HG03354 (cell line): Measurements from ENCODE around the gene CELSR1.

Source experiments
- ATAC-seq: cut with Tn5 transposase; IDR thresholded peaks from one replicate; pipeline ENCODE4 v1.9.1; 2021; ENCODE audit warnings: mild to moderate bottlenecking; ENCODE audit not compliant: unreplicated experiment, poor library complexity, severe bottlenecking

The CELSR1 gene

GRCh38 chr22:46452195-46453005, 85.0 kb downstream of the CELSR1 start:
- ATAC-seq: no peak

- no peak for ATAC-seq
These were observed 85.7 kb downstream of the CELSR1 start for GRCh38 chr22:46451741-46452140.

DNA sequence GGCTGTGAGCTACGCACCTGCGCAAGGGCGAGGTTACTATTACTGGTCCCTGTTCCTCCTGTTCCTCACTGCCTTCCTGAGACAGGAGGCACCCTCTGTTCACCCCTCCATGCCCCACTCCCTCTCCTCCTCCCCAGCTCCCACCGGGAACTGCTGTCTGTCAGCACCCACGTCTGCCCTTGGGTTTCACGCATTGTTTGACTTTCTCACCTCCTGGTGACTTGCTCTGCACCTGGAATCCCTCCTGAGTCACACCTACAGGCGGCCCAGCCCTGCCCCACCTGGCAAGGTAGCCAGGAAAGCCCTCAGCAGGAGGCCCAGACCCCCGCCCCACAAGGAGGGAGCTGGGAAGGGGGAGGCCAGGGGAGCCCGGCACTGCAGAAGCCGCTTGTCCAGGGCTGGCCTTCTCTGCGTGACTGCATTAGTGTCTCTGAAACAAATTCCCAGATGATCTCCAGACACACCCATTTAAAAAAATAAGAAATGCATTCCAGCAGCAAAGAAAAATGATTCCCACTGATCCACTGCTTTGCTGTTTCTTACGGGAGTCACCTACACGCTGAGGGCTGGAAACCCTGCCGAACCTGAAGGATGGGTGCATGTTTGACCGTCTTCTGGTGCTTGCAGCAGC, 86.4 kb downstream of the CELSR1 start:
- ATAC-seq: no peak

- no peak for ATAC-seq
These were observed 87.3 kb downstream of the CELSR1 start for GRCh38 chr22:46449974-46450745.

GRCh38 chr22:46449116-46449691, 88.2 kb downstream of the CELSR1 start:
- no peak for ATAC-seq

DNA sequence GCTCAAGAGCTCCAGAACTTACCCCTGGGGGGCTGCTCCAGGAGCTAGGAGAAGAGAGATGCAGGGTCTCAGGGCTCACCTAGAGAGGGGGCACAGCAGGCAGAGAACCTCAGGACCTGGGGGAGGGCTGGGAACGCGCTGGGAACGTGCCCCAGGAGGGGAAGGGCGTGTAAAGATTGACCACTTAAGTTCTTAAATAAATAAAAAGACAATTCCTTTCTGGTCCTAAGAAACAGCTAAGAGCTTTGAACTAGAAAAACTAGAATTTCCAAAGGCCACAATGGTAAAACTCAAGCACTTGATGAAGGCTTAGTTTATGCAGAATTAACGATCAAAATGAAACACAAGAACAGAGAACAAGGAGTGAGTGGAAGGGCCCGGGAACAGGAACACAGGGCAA, 89.1 kb downstream of the CELSR1 start:
- ATAC-seq: no peak

- ATAC-seq: no peak
These were observed 89.5 kb downstream of the CELSR1 start for GRCh38 chr22:46447906-46448305.

DNA sequence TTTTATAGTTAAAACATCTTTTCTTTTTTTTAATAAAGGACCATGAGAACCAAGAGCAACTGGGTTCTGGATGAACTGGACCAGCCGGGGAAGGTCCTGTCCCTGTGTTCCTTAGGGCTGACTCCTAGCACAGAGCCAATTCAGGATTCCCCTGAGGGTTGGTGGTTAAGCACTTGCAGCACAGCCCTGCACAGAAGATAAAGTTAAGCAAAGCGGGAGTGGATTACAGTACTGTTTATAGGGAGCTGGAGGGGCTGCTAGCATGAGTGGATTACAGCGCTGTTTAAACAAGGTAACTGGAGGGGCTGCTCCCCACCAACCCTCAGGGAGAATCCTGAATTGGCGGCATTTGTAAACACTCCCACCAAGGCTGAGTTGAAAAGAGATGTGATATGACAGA, 90.6 kb downstream of the CELSR1 start:
- ATAC-seq: no peak

GRCh38 chr22:46445771-46446420, 91.5 kb downstream of the CELSR1 start:
- no peak for ATAC-seq

DNA sequence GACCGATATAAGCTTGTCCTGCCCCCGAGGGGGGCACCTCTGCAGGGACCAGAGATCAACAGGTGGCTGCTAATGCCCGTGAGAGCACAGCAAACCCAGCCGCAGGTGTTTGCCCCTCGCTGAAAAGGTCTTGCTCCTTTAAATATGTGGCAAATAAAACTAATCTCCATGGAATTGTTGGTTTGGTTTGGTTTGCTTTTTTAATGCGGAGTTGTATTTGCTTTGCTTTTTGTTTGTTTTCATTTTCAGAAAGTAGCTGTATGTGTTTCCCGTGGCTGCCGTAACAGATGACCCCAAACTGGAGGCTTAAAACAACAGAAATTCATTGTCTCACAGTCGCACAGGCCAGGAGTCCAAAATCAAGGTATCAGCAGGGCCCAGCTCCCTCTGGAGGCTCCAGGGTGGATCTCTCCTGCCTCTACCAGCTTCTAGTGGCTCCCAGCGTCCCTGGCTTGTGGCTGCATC, 93.0 kb downstream of the CELSR1 start:
- ATAC-seq: no peak

- no peak for ATAC-seq
These were observed 93.5 kb downstream of the CELSR1 start for GRCh38 chr22:46443850-46444389.

- ATAC-seq: no peak
These were observed 95.1 kb downstream of the CELSR1 start for GRCh38 chr22:46442217-46442853.

- no peak for ATAC-seq
These were observed 97.6 kb downstream of the CELSR1 start for GRCh38 chr22:46439576-46440465.

GRCh38 chr22:46439111-46439510, 98.3 kb downstream of the CELSR1 start:
- ATAC-seq: no peak

DNA sequence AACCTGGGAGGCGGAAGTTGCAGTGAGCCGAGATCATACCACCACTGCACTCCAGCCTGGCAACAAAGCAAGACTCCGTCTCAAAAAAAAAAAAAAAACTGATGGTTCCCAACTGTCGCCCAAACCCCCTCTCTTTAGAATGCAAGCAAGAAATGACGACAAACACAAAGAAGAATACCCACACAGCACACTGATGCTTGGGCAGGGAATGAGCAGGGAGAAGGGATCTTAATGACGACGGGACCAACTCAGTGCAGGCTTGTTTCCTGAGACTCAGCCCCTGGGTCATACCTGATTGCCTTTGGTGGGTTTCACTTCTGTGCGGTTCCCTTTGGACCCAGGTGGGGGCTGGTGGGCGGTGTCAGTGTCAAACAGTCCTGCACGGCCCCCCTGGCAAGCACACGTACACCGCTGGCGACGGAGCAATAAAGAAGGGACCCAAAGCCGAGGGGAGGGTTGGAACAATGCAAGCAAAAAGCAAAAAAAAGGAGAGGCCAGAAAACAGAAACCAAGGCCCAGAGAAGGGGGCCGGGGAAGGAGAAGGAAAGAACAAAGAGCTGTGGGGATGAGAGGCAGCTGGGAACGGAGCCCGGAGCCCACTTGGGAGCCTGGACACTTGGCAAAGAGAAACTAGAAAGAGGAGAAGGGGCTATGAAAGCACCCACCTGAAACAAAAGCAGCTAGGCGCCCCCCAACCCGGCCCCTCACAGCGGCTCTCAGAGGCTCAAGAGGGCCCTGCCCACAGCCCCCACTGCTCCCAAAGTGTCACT, 99.6 kb downstream of the CELSR1 start:
- no peak for ATAC-seq

DNA sequence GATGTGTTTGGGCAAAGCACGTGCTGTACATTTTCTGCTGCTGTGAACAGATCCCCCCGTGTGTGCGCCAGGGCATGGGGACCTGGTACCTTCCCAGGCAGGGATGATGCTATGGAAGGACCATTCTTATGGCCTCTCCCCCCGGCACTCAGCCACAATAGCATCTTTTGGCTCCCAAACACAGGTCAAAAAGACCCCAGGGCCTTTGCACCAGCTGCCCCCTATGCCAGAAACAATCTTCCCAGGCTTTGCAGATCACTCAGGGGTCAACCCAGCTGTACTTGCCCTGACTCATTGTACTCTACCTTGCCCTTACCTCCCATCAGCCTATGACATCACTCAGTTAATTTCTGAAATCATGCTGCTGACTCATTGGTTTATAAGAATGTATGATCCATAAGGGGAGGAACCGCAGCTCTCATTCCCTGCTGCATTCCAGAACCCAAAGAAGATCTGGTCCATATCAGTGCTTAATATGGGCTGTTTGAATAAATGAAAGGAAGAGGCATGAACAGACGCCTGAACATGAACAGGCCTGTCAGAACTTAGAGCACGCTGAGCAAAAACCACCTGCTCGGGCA, 100.7 kb downstream of the CELSR1 start:
- no peak for ATAC-seq

DNA sequence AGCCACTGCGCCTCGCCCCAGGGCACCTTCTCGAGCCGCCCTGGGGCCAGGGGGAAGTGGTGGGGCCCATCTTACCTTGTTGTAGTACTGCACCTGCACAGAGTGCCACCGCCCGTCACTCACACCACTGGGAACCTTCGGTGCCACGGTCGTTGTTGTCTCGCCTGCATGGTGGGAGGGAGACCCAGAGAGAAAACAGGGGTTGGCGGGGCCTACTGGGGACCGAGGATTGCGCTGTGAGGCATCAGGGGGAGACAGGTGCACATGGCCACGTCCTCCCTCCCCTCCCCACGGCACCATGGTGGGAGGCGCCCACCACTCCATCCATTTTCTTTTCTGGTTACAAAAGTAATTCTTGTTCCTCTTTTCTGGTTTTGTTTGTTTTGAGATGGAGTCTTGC, 104.1 kb downstream of the CELSR1 start:
- no peak for ATAC-seq
